Raji (cell line): ENCODE data around the gene NKAPD1.

Experiments used
- POLR2A ChIP-seq: IDR thresholded peaks from 2 replicates; pipeline ENCODE4 v1.6.1; 2011; ENCODE audit warnings: low read depth, low read length, control low read depth; ENCODE audit not compliant: insufficient read depth

Gene NKAPD1

GRCh38 chr11:112062923-112063322, 11.2 kb upstream of the NKAPD1 start:
- TF ChIP-seq POLR2A, result no peak

- TF ChIP-seq POLR2A, result no peak
These were observed 8.6 kb downstream of the NKAPD1 start for GRCh38 chr11:112082729-112083128.

GRCh38 chr11:112085822-112086421, 11.8 kb downstream of the NKAPD1 start:
- TF ChIP-seq POLR2A, result no peak

- TF ChIP-seq POLR2A, result peak; percentile 91
These were observed 12.5 kb downstream of the NKAPD1 start, which contains the start of the genes SDHD and TIMM8B for GRCh38 chr11:112086422-112087191. Gene SDHD, plus strand, starts transcription at chr11:112086873. Its CDS starts 35 bp downstream, at chr11:112086908. Gene TIMM8B, minus strand, starts transcription at chr11:112086756. Its CDS starts 33 bp downstream, at chr11:112086723.

DNA sequence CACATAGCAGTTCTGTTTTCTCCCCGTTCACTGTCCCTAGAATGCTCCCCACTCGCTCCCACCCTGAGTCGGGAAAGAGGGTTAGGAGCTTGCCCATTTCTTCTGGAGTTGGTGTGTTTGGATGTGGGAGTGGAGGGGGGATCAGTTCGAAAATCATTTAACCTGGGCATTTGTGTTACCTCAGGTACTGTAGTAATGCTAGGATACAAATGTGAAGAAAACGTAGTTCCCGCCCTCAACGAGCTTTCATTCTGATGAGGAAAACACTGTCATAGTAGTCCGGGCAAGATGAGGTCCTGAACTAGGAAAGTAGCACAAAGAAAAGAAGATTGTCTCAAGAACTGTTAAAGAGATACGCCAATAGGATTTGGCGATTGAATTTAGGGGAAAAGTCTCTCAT, 13.1 kb downstream of the NKAPD1 start:
- TF ChIP-seq POLR2A, result no peak

GRCh38 chr11:112096194-112096593, 22.1 kb downstream of the NKAPD1 start:
- TF ChIP-seq POLR2A, result no peak

GRCh38 chr11:112097734-112098528, 23.8 kb downstream of the NKAPD1 start:
- TF ChIP-seq POLR2A, result no peak

DNA sequence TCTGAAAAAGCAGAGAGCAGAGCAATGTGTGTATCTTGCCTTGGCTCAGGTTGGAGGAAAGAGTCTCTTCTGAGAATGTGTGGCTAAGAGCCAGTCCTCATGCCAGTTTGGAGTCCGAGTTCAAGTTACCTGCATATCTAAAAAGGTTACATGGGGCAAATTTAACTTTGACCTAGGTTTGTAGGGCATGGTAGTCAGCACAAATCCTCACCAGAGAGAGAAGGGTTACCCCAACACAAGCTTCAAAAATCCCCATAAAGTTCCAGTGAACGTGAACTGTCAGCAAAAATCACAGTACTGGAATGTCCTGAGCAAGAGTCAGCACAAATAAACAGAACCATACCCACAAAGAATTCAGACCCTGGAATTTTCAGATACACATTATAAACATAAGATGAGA, 26.4 kb downstream of the NKAPD1 start:
- no peak for TF ChIP-seq POLR2A

DNA sequence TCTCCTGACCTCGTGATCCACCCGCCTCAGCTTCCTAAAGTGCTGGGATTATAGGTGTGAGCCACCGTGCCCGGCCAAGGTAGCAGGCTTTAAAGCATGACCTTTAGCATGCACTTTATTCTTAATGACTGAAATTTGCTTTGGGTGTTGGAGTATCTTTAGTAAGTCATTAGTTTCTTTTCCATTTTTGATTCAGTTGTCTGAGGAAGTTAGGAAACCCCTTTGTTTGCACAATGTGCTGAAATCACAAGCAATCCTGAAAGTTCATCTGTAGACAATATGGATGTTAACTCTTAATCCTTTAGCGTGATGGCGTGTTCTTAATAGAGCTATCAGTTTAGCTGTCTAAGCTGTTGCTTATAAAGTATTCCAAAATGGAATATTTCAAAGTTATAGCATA, 29.3 kb downstream of the NKAPD1 start:
- TF ChIP-seq POLR2A, result no peak

DNA sequence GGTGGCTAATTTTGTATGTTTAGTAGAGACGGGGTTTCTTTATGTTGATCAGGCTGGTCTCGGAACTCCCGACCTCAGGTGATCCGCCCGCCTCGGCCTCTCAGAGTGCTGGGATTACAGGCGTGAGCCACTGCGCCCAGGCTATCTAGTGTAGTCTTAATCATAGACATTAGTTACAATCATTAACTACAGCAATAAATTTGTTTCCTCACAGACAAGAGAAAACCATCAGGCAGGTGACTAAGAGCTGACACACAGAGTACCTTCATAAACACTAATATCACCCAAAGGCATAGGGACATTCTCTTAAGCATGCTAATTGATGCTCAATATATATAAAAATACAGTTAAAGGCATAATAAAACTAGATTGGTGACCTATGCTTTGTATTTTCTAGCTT, 32.0 kb downstream of the NKAPD1 start:
- no peak for TF ChIP-seq POLR2A

- TF ChIP-seq POLR2A, result no peak
These were observed 39.7 kb downstream of the NKAPD1 start for GRCh38 chr11:112113539-112114457.

GRCh38 chr11:112114460-112114859, 40.4 kb downstream of the NKAPD1 start:
- TF ChIP-seq POLR2A, result no peak

GRCh38 chr11:112115386-112115785, 41.3 kb downstream of the NKAPD1 start:
- no peak for TF ChIP-seq POLR2A

DNA sequence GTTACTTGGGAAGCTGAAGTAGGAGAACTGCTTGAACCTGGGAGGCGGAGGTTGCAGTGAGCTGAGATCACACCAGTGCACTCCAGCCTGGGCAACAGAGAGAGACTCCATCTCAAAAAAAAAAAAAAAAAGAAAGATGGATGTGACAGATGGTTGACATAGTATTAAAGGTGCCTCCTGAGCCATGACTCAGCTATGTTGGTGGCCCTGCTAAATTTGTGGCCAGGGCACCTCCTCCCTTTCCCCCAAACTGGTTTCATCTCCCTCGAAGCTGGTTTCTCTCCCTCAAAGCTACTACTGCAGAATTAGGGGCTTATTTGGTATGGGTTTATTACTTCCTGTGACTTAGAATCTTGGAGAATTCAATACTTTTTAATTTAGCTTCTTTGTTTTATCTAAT, 44.1 kb downstream of the NKAPD1 start:
- TF ChIP-seq POLR2A, result no peak
